Measurements from ENCODE around the gene STOML2. TPM values are rescaled to one million over a fixed set of nuclear protein-coding genes. Genes with fewer than 3 reads are reported as not detected.

The STOML2 gene
- total RNA-seq, 1 donor from 2014 or later = 93.4 TPM

DNA sequence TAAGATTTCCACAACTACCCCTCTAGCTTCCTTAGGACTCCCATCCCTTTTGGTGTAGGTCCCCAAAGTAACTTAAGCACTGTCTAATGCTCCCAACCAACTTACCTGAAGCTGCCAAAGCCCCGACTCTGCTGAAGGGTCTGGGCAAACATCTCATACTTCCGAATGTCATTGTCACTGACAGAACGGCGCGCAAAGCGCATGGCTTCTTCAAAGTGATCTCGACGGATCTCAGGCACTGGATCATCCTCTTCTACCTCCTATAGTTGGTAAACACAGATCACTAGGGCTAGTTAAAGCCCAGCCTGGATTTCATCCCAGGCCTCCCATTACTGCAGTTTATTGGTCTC, 45.7 kb downstream of the STOML2 start:
- no peaks in the 10 kb centered on the region for H3K27me3 Mint-ChIP-seq (ENCODE audit: low read depth)
- H3K27ac Mint-ChIP-seq = no peak overlapping the region
- no peak for DNase-seq (ENCODE audit: low spot score in 2 of 2, unreplicated experiment in 2 of 2)
- H3K4me3 Mint-ChIP-seq = no peak overlapping the region
- H3K4me1 Mint-ChIP-seq = no peaks in the 10 kb centered on the region
- peaks cover 85% of the 10 kb centered on the region for H3K36me3 Mint-ChIP-seq
- TF ChIP-seq CTCF (IDR thresholded peaks at IDR 0.05; ENCODE audit: unreplicated experiment) = no peak
- peaks cover 14% of the 10 kb centered on the region for H3K9me3 Mint-ChIP-seq

GRCh38 chr9:35056571-35057270, 46.2 kb downstream of the STOML2 start:
- Mint-ChIP-seq H3K27me3 (ENCODE audit: low read depth) (no peaks in the 10 kb centered on the region), H3K4me3 (no peak overlapping the region), H3K27ac (no peak overlapping the region), H3K4me1 (no peaks in the 10 kb centered on the region), H3K36me3 (peaks cover 84% of the 10 kb centered on the region), H3K9me3 (peaks cover 14% of the 10 kb centered on the region)
- TF ChIP-seq CTCF (IDR thresholded peaks at IDR 0.05; ENCODE audit: unreplicated experiment) = no peak
- DNase-seq (ENCODE audit: low spot score in 2 of 2, unreplicated experiment in 2 of 2) = no peak

DNA sequence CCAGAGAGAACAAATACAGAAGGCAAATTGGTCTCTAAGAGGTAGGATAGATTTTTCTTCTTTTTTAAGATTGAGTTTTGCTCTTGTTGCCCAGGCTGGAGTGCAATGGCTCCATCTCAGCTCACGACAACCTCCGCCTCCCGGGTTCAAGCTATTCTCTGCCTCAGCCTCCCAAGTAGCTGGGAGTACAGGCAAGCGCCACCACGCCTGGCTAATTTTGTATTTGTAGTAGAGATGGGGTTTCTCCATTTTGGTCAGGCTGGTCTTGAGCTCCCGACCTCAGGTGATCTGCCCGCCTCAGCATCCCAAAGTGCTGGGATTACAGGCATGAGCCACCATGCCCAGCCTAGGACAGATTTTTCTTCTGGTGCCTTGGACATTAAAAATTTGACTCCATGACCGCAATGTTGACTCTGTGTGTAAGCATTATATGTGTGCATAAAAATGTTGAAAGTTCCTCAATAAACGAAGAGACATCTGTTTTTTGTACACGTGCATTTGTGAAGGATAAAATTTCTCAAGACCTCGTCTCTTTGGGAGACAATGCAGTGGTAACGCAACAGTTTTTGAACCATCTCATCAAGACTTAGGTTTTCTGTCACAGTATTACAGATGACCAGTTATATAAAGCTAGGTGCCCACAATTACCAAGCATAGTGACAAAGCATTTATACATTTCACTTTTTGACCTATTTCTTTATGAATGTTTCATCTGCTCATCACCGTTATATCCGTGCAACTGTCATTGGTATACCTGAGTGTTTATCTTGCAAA, 47.9 kb downstream of the STOML2 start:
- Mint-ChIP-seq H3K36me3 (peaks cover 73% of the 10 kb centered on the region), H3K9me3 (peaks cover 14% of the 10 kb centered on the region), H3K4me3 (no peak overlapping the region), H3K4me1 (no peaks in the 10 kb centered on the region), H3K27me3 (ENCODE audit: low read depth) (no peaks in the 10 kb centered on the region), H3K27ac (no peak overlapping the region)
- TF ChIP-seq CTCF (IDR thresholded peaks at IDR 0.05; ENCODE audit: unreplicated experiment) = no peak
- DNase-seq (ENCODE audit: low spot score in 2 of 2, unreplicated experiment in 2 of 2) = no peak

- DNase-seq (ENCODE audit: low spot score in 2 of 2, unreplicated experiment in 2 of 2) = no peak
- H3K36me3 Mint-ChIP-seq = peaks cover 67% of the 10 kb centered on the region
- no peaks in the 10 kb centered on the region for H3K27me3 Mint-ChIP-seq (ENCODE audit: low read depth)
- no peaks in the 10 kb centered on the region for H3K4me1 Mint-ChIP-seq
- no peak for TF ChIP-seq CTCF (IDR thresholded peaks at IDR 0.05; ENCODE audit: unreplicated experiment)
- H3K27ac Mint-ChIP-seq = no peak overlapping the region
- no peak overlapping the region for H3K4me3 Mint-ChIP-seq
- peaks cover 14% of the 10 kb centered on the region for H3K9me3 Mint-ChIP-seq
These were observed 48.6 kb downstream of the STOML2 start for GRCh38 chr9:35054185-35054835.

DNA sequence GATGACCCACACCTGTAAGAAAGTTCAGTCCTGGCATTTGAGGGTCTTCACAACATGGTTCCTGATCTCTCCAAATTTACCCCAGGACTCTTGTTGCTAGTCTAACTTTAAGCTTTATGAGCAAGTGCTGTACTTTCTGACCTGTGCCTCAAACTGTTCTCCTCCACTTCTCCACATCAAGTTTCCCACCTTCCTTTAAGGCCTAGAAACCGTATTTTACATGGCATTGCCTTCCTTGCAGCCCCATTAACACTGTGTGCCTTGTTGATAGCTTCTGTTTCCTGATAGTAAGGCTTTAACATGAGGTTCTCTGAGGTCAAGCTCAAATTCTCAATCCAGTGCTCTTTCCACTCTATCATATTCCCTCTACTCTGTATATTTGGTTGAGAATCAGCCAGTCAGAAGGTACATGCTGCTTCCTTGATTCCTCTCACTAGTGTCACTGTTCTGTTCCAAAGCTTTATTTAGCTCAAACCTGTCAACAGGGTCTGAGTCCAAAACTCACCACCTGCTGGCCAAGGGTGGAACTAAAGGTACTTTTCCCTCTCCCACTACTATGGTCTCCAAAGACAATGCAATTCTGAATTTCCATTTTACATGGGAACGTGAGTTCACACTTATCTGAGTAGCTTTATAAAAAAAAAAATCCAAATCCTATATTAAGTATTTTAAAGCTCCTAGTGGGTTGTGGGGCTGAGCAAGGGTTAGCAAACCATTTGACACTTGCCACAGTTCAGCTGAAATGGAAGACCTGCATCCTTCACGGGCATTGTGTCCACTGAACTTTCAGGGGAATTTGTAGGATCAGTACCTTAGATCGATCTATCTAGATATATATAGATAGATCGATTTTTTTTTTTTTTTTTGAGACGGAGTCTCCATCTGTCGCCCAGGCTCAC, 51.6 kb downstream of the STOML2 start:
- no peaks in the 10 kb centered on the region for H3K4me1 Mint-ChIP-seq
- peaks cover 14% of the 10 kb centered on the region for H3K9me3 Mint-ChIP-seq
- TF ChIP-seq CTCF (IDR thresholded peaks at IDR 0.05; ENCODE audit: unreplicated experiment) = peak; percentile 84
- H3K27me3 Mint-ChIP-seq (ENCODE audit: low read depth) = no peaks in the 10 kb centered on the region
- no peak overlapping the region for H3K27ac Mint-ChIP-seq
- DNase-seq (ENCODE audit: low spot score in 2 of 2, unreplicated experiment in 2 of 2) = no peak
- H3K36me3 Mint-ChIP-seq = peaks cover 59% of the 10 kb centered on the region
- no peak overlapping the region for H3K4me3 Mint-ChIP-seq

Data from mesothelial cell of epicardium (in vitro differentiated cells).